RWPE2 (cell line): Measurements from ENCODE around the gene EPB41L2.

Source experiments
- ATAC-seq: fragments of 200-7000 bp; cut with Tn5 transposase; 3 replicates; pipeline ENCODE4 v1.9.1; 2021; ENCODE audit warnings: low read depth
- DNase-seq: peaks from one replicate; pipeline ENCODE4 v3.0.0-alpha.2; 2020; ENCODE audit warnings: low spot score
- H3K27ac ChIP-seq: fragments of 450-650 bp; 2 replicates; pipeline ENCODE4 v1.5.1; 2017; ENCODE audit warnings: mild to moderate bottlenecking; ENCODE audit not compliant: poor library complexity, severe bottlenecking
- H3K27me3 ChIP-seq: fragments of 250-450 bp; sonication (Bioruptor Pico); 2 replicates; pipeline ENCODE4 v1.5.1; 2021; ENCODE audit warnings: mild to moderate bottlenecking, moderate library complexity; ENCODE audit not compliant: insufficient read depth, poor library complexity, severe bottlenecking
- H3K36me3 ChIP-seq: fragments of 250-450 bp; sonication (Bioruptor Pico); 2 replicates; pipeline ENCODE4 v1.5.1; 2020; ENCODE audit warnings: low read depth, mild to moderate bottlenecking, moderate library complexity
- H3K4me1 ChIP-seq: fragments of 250-450 bp; sonication (Bioruptor Pico); 2 replicates; pipeline ENCODE4 v1.5.1; 2021; ENCODE audit warnings: mild to moderate bottlenecking, moderate library complexity; ENCODE audit not compliant: insufficient read depth, poor library complexity, severe bottlenecking
- H3K4me3 ChIP-seq: fragments of 250-450 bp; sonication (Bioruptor Pico); 2 replicates; pipeline ENCODE4 v1.5.1; 2021; ENCODE audit warnings: mild to moderate bottlenecking, moderate library complexity; ENCODE audit not compliant: severe bottlenecking
- H3K9me3 ChIP-seq: fragments of 250-450 bp; sonication (Bioruptor Pico); 2 replicates; pipeline ENCODE4 v1.5.1; 2021; ENCODE audit warnings: mild to moderate bottlenecking, moderate library complexity; ENCODE audit not compliant: severe bottlenecking
- TF ChIP-seq, protein P1 (sequence below): fragments of 450-650 bp; IDR thresholded peaks from one replicate; pipeline ENCODE4 v1.5.1; 2017; ENCODE audit warnings: mild to moderate bottlenecking, moderate library complexity; ENCODE audit not compliant: poor library complexity, severe bottlenecking

The EPB41L2 gene

DNA sequence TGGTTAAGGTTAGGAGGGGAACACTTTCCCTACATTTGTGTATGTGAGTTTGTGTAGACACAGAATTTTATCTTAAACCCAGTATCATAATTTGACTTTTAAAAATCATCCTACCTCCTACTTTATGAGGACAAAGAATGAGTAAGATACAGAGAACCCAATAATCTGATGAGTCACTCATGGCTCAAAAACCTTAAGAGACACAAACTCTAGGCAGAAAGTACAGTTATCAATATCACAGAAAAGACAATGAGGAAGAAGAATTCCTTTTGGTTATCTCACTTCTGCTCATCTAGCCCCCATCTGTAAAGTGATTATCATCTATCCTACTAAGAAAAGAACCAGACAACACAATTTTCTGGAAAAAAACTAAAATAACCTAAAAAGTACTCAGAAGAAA is 87.7 kb downstream of the EPB41L2 start:
- Histone ChIP-seq H3K27ac (no peak overlapping the region), H3K9me3 (no peaks in the 10 kb centered on the region)
- no peak for DNase-seq

DNA sequence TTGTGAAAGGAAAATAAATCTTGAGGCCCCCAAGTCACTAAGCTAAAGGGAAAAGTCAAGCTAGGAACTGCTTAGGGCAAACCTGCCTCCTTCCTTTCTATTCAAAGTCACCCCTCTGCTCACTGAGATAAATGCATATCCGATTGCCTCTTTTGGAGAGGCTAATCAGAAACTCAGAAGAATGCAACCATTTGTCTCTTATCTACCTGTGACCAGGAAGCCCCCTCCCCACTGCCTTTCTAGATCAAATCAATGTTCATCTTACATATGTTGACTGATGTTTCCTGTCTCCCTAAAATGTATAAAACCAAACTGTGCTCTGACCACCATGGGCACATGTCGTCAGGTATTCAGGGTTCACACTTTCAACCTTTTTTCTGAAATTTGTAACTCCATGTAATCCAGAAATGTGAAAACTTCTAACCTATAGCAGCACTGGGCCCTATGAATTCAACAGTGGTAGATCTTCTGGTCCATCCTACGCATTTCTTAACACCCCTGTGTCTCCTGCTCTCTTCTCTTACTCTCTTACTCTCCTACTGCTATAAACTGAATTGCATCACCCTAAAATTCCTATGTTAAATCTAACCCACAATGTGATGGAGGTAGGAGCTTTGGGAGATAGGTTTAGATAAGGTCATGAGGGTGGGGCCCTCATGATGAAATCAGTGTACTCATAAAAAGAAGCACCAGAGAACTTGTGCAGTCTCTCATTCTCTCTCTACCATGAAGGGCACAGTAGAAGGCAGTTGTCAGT is 89.3 kb downstream of the EPB41L2 start:
- TF ChIP-seq, protein P1, sequence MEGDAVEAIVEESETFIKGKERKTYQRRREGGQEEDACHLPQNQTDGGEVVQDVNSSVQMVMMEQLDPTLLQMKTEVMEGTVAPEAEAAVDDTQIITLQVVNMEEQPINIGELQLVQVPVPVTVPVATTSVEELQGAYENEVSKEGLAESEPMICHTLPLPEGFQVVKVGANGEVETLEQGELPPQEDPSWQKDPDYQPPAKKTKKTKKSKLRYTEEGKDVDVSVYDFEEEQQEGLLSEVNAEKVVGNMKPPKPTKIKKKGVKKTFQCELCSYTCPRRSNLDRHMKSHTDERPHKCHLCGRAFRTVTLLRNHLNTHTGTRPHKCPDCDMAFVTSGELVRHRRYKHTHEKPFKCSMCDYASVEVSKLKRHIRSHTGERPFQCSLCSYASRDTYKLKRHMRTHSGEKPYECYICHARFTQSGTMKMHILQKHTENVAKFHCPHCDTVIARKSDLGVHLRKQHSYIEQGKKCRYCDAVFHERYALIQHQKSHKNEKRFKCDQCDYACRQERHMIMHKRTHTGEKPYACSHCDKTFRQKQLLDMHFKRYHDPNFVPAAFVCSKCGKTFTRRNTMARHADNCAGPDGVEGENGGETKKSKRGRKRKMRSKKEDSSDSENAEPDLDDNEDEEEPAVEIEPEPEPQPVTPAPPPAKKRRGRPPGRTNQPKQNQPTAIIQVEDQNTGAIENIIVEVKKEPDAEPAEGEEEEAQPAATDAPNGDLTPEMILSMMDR = no peak
- H3K27ac ChIP-seq = no peak overlapping the region
- no peak for DNase-seq
- ATAC-seq = no peak
- H3K27me3 ChIP-seq = no peaks in the 10 kb centered on the region
- H3K9me3 ChIP-seq = no peaks in the 10 kb centered on the region
- H3K36me3 ChIP-seq = no peaks in the 10 kb centered on the region
- H3K4me3 ChIP-seq = no peak overlapping the region
- H3K4me1 ChIP-seq = no peaks in the 10 kb centered on the region

More for the DNA sequence above, 87.7 kb downstream of the EPB41L2 start:
- Histone ChIP-seq H3K4me1 (no peaks in the 10 kb centered on the region), H3K4me3 (no peak overlapping the region), H3K27me3 (no peaks in the 10 kb centered on the region), H3K36me3 (no peaks in the 10 kb centered on the region)
- TF ChIP-seq, protein P1 = no peak
- ATAC-seq = no peak

GRCh38 chr6:130971504-130971903 is 91.5 kb downstream of the EPB41L2 start:
- H3K36me3 ChIP-seq = no peaks in the 10 kb centered on the region
- no peaks in the 10 kb centered on the region for H3K4me1 ChIP-seq
- no peak for ATAC-seq
- H3K27me3 ChIP-seq = no peaks in the 10 kb centered on the region
- DNase-seq = no peak
- H3K27ac ChIP-seq = no peak overlapping the region
- no peak overlapping the region for H3K4me3 ChIP-seq
- TF ChIP-seq, protein P1 = no peak
- no peaks in the 10 kb centered on the region for H3K9me3 ChIP-seq

DNA sequence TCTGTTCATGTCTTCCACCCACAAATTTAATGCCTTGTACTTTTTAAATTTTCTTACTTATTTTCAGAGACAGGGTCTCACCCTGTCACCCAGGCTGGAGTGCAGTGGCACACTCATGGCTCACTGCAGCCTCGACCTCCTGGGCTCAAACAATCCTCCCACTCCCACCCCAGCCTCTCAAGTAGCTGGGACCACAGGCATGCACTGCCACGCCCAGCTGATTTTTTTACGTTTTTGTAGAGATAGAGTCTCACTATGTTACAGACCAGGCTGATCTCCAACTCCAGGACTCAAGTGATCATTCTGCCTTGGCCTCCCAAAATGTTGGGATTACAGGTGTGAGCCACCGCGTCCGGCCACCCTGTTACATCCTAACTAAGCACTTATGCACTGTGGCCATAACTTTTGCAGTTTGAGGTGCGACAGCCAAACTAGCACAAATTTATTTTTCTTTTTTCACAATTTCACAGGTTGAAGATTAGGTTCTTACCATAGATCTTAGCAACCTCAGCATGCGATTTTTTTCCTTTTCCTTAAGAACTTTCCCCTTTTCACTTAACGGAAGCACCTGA is 92.1 kb downstream of the EPB41L2 start:
- TF ChIP-seq, protein P1 = no peak

More for the DNA sequence above, 92.1 kb downstream of the EPB41L2 start:
- Histone ChIP-seq H3K36me3 (no peaks in the 10 kb centered on the region), H3K4me1 (no peaks in the 10 kb centered on the region), H3K27ac (no peak overlapping the region), H3K9me3 (no peaks in the 10 kb centered on the region), H3K4me3 (no peak overlapping the region), H3K27me3 (no peaks in the 10 kb centered on the region)
- ATAC-seq (no peak), DNase-seq (no peak)
